ENCODE data around the gene LMX1B. TPM values are rescaled to one million over a fixed set of nuclear protein-coding genes. Genes with fewer than 3 reads are reported as not detected.

LMX1B gene
- total and polyA plus RNA-seq, 8 donors, result 0.20 TPM; not detected in 7

DNA sequence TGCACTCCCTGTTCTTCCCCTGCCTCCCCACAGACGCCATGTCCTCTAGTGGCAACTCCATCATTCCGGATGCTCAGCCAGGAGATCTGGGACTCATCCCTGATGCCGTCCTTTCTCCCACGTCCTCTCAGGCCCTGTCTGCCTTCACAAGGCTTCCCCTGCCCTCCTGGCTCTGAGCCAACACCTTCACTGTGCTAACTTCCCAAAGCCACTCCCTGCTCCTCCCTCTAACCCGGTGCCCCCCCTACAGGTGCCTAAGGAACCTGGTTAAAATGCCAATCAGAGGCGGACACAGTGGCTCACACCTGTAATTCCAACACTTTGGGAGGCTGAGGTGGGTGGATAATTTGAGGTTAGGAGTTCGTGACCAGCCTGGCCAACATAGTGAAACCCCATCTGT is 67.6 kb downstream of the LMX1B start:
- 36 to 59% (median 44%) methylated on average over 7 of the region's 7 CpGs for WGBS, 5 donors
- intact Hi-C loops (cut with DNase I; ENCODE audit: low total_unique reads), result no loop called here
- TF ChIP-seq POLR2A (IDR thresholded peaks at IDR 0.05) (no peak), CTCF (IDR thresholded peaks at IDR 0.05) (no peak), POLR2AphosphoS5 (IDR thresholded peaks at IDR 0.05) (no peak), EP300 (IDR thresholded peaks at IDR 0.05) (no peak)
- Histone ChIP-seq H3K4me3 (no peak overlapping the region), H3K27me3 (peaks cover 6 to 100% (median 65%) of the 10 kb centered on the region in 3 donors), H3K27ac (no peak overlapping the region), H3K36me3 (no peaks in the 10 kb centered on the region), H3K9me3 (no peaks in the 10 kb centered on the region), H3K4me1 (peaks cover 4 to 21% (median 12%) of the 10 kb centered on the region in 4 donors)
- DNase-seq, result no peak

DNA sequence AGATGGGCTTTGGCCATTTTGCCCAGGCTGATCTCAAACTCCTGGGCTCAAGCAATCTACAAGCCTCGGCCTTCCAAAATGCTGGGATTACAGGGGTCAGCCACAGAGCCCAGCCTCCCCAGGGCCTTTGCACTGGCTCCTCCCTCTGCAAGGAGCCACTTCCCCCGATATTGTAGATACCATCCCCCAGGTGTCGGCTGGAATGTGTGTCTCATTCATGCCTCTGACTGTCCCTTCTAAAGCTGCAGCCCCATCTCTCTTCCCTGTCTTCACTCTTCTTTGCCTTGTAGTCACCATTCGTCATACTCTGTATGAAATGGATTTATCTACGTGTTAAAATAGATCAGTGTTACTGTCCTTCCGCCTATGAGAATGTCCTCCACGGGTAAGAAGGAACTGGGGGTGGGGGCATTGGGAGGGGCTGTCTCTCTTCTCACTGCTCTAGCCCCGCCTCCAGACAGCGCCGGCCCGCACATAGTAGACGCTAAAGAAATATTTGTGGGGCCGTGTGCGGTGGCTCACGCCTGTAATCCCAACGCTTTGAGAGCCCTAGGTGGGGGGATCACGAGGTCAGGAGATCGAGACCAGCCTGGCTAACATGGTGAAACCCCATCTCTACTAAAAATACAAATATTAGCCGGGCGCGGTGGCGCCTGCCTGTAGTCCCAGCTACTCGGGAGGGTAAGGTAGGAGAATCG is 68.5 kb downstream of the LMX1B start:
- Histone ChIP-seq H3K4me1 (peaks cover 0 to 14% (median 8%) of the 10 kb centered on the region in 4 donors), H3K27ac (no peak overlapping the region), H3K27me3 (peaks cover 0 to 100% (median 55%) of the 10 kb centered on the region in 3 donors), H3K4me3 (no peak overlapping the region), H3K9me3 (no peaks in the 10 kb centered on the region), H3K36me3 (no peaks in the 10 kb centered on the region)
- TF ChIP-seq POLR2A (IDR thresholded peaks at IDR 0.05), result no peak
- no peak for TF ChIP-seq CTCF (IDR thresholded peaks at IDR 0.05)
- no peak for TF ChIP-seq EP300 (IDR thresholded peaks at IDR 0.05)
- no peak for TF ChIP-seq POLR2AphosphoS5 (IDR thresholded peaks at IDR 0.05)
- DNase-seq, result no peak
- intact Hi-C loops (cut with DNase I; ENCODE audit: low total_unique reads), result no loop called here
- 36 to 54% (median 46%) methylated on average over 23 to 24 of the region's 24 CpGs for WGBS, 5 donors

DNA sequence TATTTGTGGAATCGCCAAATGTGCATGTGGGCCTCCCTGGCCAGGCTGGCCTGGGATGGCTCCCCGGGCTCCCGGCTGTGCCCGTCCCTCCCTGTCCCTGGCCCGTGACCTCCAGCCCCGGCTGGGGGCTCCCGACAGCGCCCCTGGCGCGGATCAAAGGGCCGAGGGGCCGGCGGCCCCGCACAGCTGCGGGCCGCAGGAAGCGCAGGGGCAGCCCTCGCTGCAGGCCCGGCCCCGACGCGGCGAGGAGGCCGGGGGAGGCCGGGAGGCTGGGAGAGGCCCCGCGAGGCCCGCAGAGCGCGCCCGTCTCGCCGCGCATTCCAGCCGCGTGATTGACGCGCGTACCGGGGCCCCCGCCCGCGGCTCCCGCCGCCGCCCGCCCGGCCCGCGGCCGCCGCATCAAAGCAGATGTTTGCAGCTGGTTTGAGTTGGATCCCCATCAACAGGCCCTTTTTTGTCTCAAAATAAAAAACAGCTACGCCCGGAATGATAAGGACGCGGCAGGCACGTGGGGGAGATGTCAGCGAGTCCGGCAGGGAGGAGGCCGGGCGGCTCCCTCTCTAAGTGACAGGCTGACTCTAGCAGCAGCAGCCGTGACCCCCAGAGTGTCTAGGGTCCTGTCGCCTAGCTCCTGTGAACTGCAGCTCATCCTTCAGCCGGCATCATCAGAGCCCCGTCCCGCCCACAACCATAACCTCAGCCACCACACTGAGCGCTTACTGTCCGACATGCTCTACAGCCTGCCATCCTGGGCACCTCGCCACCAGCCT is 69.4 kb downstream of the LMX1B start:
- TF ChIP-seq EP300 (IDR thresholded peaks at IDR 0.05), result no peak
- no peak for TF ChIP-seq POLR2AphosphoS5 (IDR thresholded peaks at IDR 0.05)
- TF ChIP-seq CTCF (IDR thresholded peaks at IDR 0.05), result no peak
- no peak for TF ChIP-seq POLR2A (IDR thresholded peaks at IDR 0.05)
- intact Hi-C loops (cut with DNase I; ENCODE audit: low total_unique reads), result no loop called here
- peaks cover 0 to 100% (median 51%) of the 10 kb centered on the region in 3 donors for H3K27me3 ChIP-seq
- peak overlapping the region; percentile 20 to 33 (median 31) for H3K4me3 ChIP-seq
- no peaks in the 10 kb centered on the region for H3K36me3 ChIP-seq
- no peaks in the 10 kb centered on the region for H3K9me3 ChIP-seq
- 4 to 9% (median 5%) methylated on average over 29 to 69 of the region's 69 CpGs for WGBS, 5 donors
- H3K4me1 ChIP-seq, result peaks cover 0 to 14% (median 8%) of the 10 kb centered on the region in 4 donors
- DNase-seq, result peak in 1 of 2 donors; percentile 64
- H3K27ac ChIP-seq, result no peak overlapping the region

GRCh38 chr9:126683698-126684044 is 69.9 kb downstream of the LMX1B start:
- DNase-seq, result no peak
- Histone ChIP-seq H3K9me3 (no peaks in the 10 kb centered on the region), H3K27ac (no peak overlapping the region), H3K27me3 (peaks cover 0 to 100% (median 57%) of the 10 kb centered on the region in 3 donors), H3K4me3 (no peak overlapping the region), H3K36me3 (no peaks in the 10 kb centered on the region), H3K4me1 (peaks cover 0 to 14% (median 8%) of the 10 kb centered on the region in 4 donors)
- TF ChIP-seq POLR2AphosphoS5 (IDR thresholded peaks at IDR 0.05) (no peak), CTCF (IDR thresholded peaks at IDR 0.05) (no peak), EP300 (IDR thresholded peaks at IDR 0.05) (no peak)
- intact Hi-C loops (cut with DNase I; ENCODE audit: low total_unique reads), result no loop called here
- WGBS, 5 donors, result 57 to 74% (median 64%) methylated on average over 5 of the region's 5 CpGs

All from stomach (tissue), 9 donors.